Measurements from ENCODE around the gene KRT76. TPM values are rescaled to one million over a fixed set of nuclear protein-coding genes. Genes with fewer than 3 reads are reported as not detected.

KRT76 gene
- total and polyA plus RNA-seq, 3 donors from 2014 or later: not detected

DNA sequence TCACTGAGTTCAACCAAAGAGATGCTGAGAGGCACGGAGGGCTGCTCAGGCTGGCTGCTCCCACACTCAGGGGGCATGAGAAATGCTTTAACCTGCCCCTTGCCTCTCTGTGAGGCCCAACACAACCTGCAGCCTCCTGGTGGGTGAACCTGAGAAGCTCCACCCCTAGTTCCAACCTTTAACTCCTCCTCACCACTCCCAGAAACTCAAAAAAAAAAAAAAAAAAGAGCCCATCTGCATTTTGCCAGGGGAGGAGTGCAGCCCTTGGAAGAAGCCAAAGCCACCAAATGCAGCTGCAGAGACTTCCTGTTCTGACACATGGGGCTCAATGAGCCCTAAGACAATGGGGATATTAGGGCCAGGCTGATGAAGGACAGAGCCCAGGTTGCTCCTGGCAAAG lies 27.9 kb upstream of the KRT76 start:
- no peak for DNase-seq
- Histone ChIP-seq H3K27me3 (no peaks in the 10 kb centered on the region), H3K4me1 (no peaks in the 10 kb centered on the region), H3K4me3 (no peak overlapping the region), H3K27ac (no peak overlapping the region), H3K9me3 (no peaks in the 10 kb centered on the region), H3K36me3 (ENCODE audit: low read depth, missing control alignments) (no peaks in the 10 kb centered on the region)
- 55 to 56% methylated on average over 1 of the region's 1 CpG for WGBS, 2 donors
- TF ChIP-seq, protein P1, sequence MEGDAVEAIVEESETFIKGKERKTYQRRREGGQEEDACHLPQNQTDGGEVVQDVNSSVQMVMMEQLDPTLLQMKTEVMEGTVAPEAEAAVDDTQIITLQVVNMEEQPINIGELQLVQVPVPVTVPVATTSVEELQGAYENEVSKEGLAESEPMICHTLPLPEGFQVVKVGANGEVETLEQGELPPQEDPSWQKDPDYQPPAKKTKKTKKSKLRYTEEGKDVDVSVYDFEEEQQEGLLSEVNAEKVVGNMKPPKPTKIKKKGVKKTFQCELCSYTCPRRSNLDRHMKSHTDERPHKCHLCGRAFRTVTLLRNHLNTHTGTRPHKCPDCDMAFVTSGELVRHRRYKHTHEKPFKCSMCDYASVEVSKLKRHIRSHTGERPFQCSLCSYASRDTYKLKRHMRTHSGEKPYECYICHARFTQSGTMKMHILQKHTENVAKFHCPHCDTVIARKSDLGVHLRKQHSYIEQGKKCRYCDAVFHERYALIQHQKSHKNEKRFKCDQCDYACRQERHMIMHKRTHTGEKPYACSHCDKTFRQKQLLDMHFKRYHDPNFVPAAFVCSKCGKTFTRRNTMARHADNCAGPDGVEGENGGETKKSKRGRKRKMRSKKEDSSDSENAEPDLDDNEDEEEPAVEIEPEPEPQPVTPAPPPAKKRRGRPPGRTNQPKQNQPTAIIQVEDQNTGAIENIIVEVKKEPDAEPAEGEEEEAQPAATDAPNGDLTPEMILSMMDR (IDR thresholded peaks at IDR 0.05): no peak
- TF ChIP-seq POLR2A (IDR thresholded peaks at IDR 0.05): no peak
- intact Hi-C loops (cut with DNase I; ENCODE audit: low total_unique reads): no loop called here

DNA sequence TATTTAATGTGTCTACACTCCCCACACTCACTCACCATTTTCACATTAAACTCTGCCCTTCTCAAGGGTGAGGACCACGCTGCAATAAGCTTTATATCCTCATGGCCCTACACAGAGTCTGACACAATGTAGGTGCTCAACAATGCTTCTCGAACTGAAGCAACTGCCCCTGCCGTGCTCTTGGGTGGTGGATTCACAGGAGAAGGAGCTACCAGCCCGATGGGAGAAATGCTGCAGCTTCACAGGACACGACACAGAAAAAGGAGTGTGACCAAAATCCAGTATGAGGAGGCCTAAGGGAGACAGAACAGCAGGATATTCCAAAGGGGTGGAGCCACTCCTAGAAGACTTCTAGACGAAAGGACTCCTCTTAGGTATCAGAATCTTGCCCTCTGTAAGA lies 25.3 kb upstream of the KRT76 start:
- H3K36me3 ChIP-seq (ENCODE audit: low read depth, missing control alignments): no peaks in the 10 kb centered on the region
- no peaks in the 10 kb centered on the region for H3K27me3 ChIP-seq
- TF ChIP-seq, protein P1 (IDR thresholded peaks at IDR 0.05): no peak
- TF ChIP-seq POLR2A (IDR thresholded peaks at IDR 0.05): no peak
- no peak overlapping the region for H3K27ac ChIP-seq
- DNase-seq: no peak
- no peak overlapping the region for H3K4me3 ChIP-seq
- intact Hi-C loops (cut with DNase I; ENCODE audit: low total_unique reads): no loop called here
- no peaks in the 10 kb centered on the region for H3K4me1 ChIP-seq
- H3K9me3 ChIP-seq: no peaks in the 10 kb centered on the region
- 76 to 80% methylated on average over 6 of the region's 6 CpGs for WGBS, 2 donors

DNA sequence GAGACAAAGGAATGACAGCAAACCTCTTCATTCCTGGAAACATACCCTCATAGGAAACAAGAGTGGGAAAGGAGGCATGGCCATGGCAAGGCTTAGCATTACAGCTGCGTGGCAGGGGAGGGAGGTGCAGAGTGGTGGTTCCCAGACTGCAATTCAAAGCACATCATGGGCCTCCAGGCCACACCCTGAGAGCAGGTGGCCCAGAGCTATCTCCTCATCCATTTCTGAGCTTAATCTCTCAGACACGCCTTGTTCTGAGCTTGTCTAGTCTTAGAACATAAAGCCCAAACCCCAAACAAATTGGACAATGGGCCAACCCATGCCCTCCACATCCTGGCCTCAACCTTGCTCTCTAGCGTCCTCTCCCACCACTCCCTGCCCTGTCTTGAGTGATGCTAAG lies 24.6 kb upstream of the KRT76 start:
- no peaks in the 10 kb centered on the region for H3K27me3 ChIP-seq
- no peak overlapping the region for H3K4me3 ChIP-seq
- H3K36me3 ChIP-seq (ENCODE audit: low read depth, missing control alignments): no peaks in the 10 kb centered on the region
- TF ChIP-seq, protein P1 (IDR thresholded peaks at IDR 0.05): no peak
- TF ChIP-seq POLR2A (IDR thresholded peaks at IDR 0.05): no peak
- H3K27ac ChIP-seq: no peak overlapping the region
- H3K4me1 ChIP-seq: no peaks in the 10 kb centered on the region
- intact Hi-C loops (cut with DNase I; ENCODE audit: low total_unique reads): no loop called here
- 87 to 89% methylated on average over 3 of the region's 3 CpGs for WGBS, 2 donors
- no peaks in the 10 kb centered on the region for H3K9me3 ChIP-seq
- no peak for DNase-seq

DNA sequence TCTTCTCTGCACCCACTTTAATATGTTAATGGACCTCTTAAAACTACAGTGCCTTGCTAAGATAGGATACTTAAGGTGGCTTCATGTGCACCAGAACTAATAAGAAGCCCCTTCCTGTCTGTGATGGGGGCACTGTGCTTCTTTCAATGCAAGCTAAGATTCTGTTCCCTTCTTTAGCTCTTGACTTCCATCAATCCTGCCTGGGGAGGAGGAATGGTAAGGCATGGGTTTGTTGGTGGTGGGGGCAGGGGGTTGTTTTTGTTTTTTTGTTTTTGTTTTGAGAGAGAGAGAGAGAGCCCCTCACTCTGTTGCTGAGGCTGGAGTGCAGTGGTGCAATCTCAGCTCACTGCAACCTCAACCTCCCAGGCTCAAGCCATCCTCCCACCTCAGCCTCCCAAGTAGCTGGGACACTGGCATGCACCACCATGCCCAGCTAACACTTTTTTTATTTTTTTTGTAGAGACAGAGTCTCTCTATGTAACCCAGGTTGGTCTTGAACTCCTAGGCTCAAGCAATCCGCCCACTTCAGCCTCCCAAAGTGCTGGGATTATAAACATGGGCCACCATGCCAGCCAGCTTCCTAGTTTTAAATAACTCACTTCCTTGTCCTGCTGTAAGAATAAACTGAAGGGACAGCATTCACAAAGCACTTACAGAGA lies 23.2 kb upstream of the KRT76 start:
- H3K4me3 ChIP-seq: no peak overlapping the region
- H3K36me3 ChIP-seq (ENCODE audit: low read depth, missing control alignments): no peaks in the 10 kb centered on the region
- intact Hi-C loops (cut with DNase I; ENCODE audit: low total_unique reads): no loop called here
- no peaks in the 10 kb centered on the region for H3K27me3 ChIP-seq
- DNase-seq: no peak
- no peak overlapping the region for H3K27ac ChIP-seq
- H3K9me3 ChIP-seq: no peaks in the 10 kb centered on the region
- TF ChIP-seq POLR2A (IDR thresholded peaks at IDR 0.05): no peak
- TF ChIP-seq, protein P1 (IDR thresholded peaks at IDR 0.05): no peak
- H3K4me1 ChIP-seq: no peaks in the 10 kb centered on the region
- WGBS, 2 donors: 92 to 97% methylated on average over 1 of the region's 1 CpG

Measured in testis (tissue), 3 donors.